DND-41 (cell line): ENCODE results near the gene QPCT.

ENCODE experiments used
- ATAC-seq: fragments of 200-7000 bp; cut with Tn5 transposase; 3 replicates; pipeline ENCODE4 v1.9.1; 2021; ENCODE audit warnings: low read depth; ENCODE audit not compliant: insufficient read depth
- DNase-seq: peaks from one replicate; pipeline ENCODE4 v3.0.0-alpha.2; 2020
- H2AFZ ChIP-seq: 2 replicates; pipeline ENCODE4 v1.6.0; 2012; ENCODE audit warnings: low read depth, low read length
- H3K27ac ChIP-seq: 2 replicates; pipeline ENCODE4 v1.5.1; 2012; ENCODE audit warnings: low read length, inconsistent platforms
- H3K27me3 ChIP-seq: fragments of 200-600 bp; sonication (generic); 2 replicates; pipeline ENCODE4 v1.6.0; 2012; ENCODE audit warnings: low read length, mild to moderate bottlenecking, inconsistent platforms; ENCODE audit not compliant: insufficient read depth, poor library complexity
- H3K36me3 ChIP-seq: 2 replicates; pipeline ENCODE4 v1.5.1; 2012; ENCODE audit warnings: low read length, inconsistent platforms; ENCODE audit not compliant: insufficient read depth
- H3K4me1 ChIP-seq: 2 replicates; pipeline ENCODE4 v1.5.1; 2012; ENCODE audit warnings: mild to moderate bottlenecking, low read length; ENCODE audit not compliant: insufficient read depth
- H3K4me2 ChIP-seq: 2 replicates; pipeline ENCODE4 v1.6.0; 2012; ENCODE audit warnings: mild to moderate bottlenecking, moderate library complexity, low read length, inconsistent platforms; ENCODE audit not compliant: insufficient read depth
- H3K4me3 ChIP-seq, 2 experiments: fragments of 200-600 bp in 1 of 2; shearing (Covaris generic) in 1 of 2; 2 replicates each; pipeline ENCODE4 v1.5.1; 2012 to 2016; ENCODE audit warnings: inconsistent platforms in 2 of 2, low read length in 2 of 2, mild to moderate bottlenecking in 2 of 2, low read depth in 1 of 2, moderate library complexity in 1 of 2
- H3K79me2 ChIP-seq: 2 replicates; pipeline ENCODE4 v1.6.0; 2012; ENCODE audit warnings: low read length, inconsistent platforms; ENCODE audit not compliant: insufficient read depth
- H3K9ac ChIP-seq: 2 replicates; pipeline ENCODE4 v1.6.0; 2012; ENCODE audit warnings: low read depth, mild to moderate bottlenecking, inconsistent platforms, low read length, moderate library complexity
- H3K9me3 ChIP-seq: 2 replicates; pipeline ENCODE4 v1.5.1; 2012; ENCODE audit warnings: low read length, moderate library complexity, mild to moderate bottlenecking, inconsistent platforms; ENCODE audit not compliant: insufficient read depth, severe bottlenecking
- H4K20me1 ChIP-seq: 2 replicates; pipeline ENCODE4 v1.6.0; 2012; ENCODE audit warnings: low read length; ENCODE audit not compliant: insufficient read depth
- EZH2 ChIP-seq: IDR thresholded peaks from 3 replicates; pipeline ENCODE4 v1.6.1; 2012; ENCODE audit warnings: borderline replicate concordance, low read depth, mild to moderate bottlenecking, moderate library complexity, low read length, inconsistent platforms; ENCODE audit not compliant: severe bottlenecking
- TF ChIP-seq, protein P1 (sequence below): IDR thresholded peaks from 2 replicates; pipeline ENCODE4 v1.5.1; 2012; ENCODE audit warnings: borderline replicate concordance, low read length, moderate library complexity, mild to moderate bottlenecking; ENCODE audit not compliant: poor library complexity, severe bottlenecking; ENCODE audit errors: extremely low read depth

QPCT gene

DNA sequence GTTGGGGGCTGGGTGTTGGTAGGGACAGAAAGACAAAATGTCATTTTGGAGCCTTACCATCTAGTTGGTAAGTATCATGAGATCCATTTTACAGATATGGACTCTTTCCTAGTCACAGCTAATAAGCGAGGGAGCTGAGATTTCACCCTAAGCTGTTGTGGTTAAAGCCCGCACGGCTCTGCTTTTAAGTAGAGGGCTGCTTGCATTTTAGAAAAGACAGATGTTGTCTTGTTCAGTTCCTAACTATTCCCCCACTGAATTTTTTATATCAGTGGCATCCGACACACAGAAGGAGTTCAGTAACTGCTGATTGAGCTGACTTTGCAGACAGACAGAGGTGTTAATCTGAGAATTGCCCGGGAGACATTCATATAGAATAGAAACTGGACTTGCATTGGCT is 3.7 kb downstream of the QPCT start:
- DNase-seq (no peak), ATAC-seq (0 out of 3 replicates have a peak, but pooled peaks have one; percentile 37)
- Histone ChIP-seq H2AFZ (no peak overlapping the region), H3K9me3 (no peaks in the 10 kb centered on the region), H3K27me3 (peaks cover 62% of the 10 kb centered on the region), H3K4me1 (peaks cover 6% of the 10 kb centered on the region; the same call in 1 of the 2 replicates), H4K20me1 (no peaks in the 10 kb centered on the region), H3K9ac (no peak overlapping the region), H3K79me2 (no peaks in the 10 kb centered on the region), H3K36me3 (no peaks in the 10 kb centered on the region), H3K4me3 (no peak overlapping the region), H3K27ac (no peak overlapping the region), H3K4me2 (no peak overlapping the region)
- TF ChIP-seq, protein P1, sequence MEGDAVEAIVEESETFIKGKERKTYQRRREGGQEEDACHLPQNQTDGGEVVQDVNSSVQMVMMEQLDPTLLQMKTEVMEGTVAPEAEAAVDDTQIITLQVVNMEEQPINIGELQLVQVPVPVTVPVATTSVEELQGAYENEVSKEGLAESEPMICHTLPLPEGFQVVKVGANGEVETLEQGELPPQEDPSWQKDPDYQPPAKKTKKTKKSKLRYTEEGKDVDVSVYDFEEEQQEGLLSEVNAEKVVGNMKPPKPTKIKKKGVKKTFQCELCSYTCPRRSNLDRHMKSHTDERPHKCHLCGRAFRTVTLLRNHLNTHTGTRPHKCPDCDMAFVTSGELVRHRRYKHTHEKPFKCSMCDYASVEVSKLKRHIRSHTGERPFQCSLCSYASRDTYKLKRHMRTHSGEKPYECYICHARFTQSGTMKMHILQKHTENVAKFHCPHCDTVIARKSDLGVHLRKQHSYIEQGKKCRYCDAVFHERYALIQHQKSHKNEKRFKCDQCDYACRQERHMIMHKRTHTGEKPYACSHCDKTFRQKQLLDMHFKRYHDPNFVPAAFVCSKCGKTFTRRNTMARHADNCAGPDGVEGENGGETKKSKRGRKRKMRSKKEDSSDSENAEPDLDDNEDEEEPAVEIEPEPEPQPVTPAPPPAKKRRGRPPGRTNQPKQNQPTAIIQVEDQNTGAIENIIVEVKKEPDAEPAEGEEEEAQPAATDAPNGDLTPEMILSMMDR: no peak
- no peak for TF ChIP-seq EZH2

GRCh38 chr2:37349231-37349860 is 4.9 kb downstream of the QPCT start:
- Histone ChIP-seq H3K27ac (no peak overlapping the region), H4K20me1 (no peaks in the 10 kb centered on the region), H3K4me1 (peaks cover 6% of the 10 kb centered on the region; the same call in 1 of the 2 replicates), H3K4me3 (no peak overlapping the region), H3K27me3 (peaks cover 55% of the 10 kb centered on the region), H3K9ac (no peak overlapping the region), H3K36me3 (no peaks in the 10 kb centered on the region), H3K9me3 (no peaks in the 10 kb centered on the region), H3K79me2 (no peaks in the 10 kb centered on the region), H3K4me2 (no peak overlapping the region), H2AFZ (no peak overlapping the region)
- DNase-seq: no peak
- no peak for ATAC-seq
- TF ChIP-seq EZH2: no peak
- TF ChIP-seq, protein P1: no peak

GRCh38 chr2:37350034-37350433 is 5.6 kb downstream of the QPCT start:
- H2AFZ ChIP-seq: no peak overlapping the region
- no peak overlapping the region for H3K27ac ChIP-seq
- no peak for TF ChIP-seq EZH2
- TF ChIP-seq, protein P1: no peak
- no peaks in the 10 kb centered on the region for H3K36me3 ChIP-seq
- H3K4me2 ChIP-seq: no peak overlapping the region
- H3K79me2 ChIP-seq: no peaks in the 10 kb centered on the region
- no peaks in the 10 kb centered on the region for H3K9me3 ChIP-seq
- no peaks in the 10 kb centered on the region for H4K20me1 ChIP-seq
- DNase-seq (no peak), ATAC-seq (no peak)
- H3K9ac ChIP-seq: no peak overlapping the region
- no peak overlapping the region for H3K4me3 ChIP-seq
- H3K27me3 ChIP-seq: peaks cover 51% of the 10 kb centered on the region
- peaks cover 3% of the 10 kb centered on the region; the same call in 1 of the 2 replicates for H3K4me1 ChIP-seq
